Fibroblast of peridontal ligament (primary cell): ENCODE data around the gene ARFGEF3.
"Not testable (repeated sequence)": the region's sequence is repeated elsewhere in the genome, so short reads cannot be mapped to it uniquely, and the experiment has no call there.

ENCODE experiments used
- DNase-seq: peaks from one replicate; pipeline ENCODE4 v3.0.0-alpha.2; 2010; ENCODE audit errors: extremely low read depth

ARFGEF3 gene, protein sequence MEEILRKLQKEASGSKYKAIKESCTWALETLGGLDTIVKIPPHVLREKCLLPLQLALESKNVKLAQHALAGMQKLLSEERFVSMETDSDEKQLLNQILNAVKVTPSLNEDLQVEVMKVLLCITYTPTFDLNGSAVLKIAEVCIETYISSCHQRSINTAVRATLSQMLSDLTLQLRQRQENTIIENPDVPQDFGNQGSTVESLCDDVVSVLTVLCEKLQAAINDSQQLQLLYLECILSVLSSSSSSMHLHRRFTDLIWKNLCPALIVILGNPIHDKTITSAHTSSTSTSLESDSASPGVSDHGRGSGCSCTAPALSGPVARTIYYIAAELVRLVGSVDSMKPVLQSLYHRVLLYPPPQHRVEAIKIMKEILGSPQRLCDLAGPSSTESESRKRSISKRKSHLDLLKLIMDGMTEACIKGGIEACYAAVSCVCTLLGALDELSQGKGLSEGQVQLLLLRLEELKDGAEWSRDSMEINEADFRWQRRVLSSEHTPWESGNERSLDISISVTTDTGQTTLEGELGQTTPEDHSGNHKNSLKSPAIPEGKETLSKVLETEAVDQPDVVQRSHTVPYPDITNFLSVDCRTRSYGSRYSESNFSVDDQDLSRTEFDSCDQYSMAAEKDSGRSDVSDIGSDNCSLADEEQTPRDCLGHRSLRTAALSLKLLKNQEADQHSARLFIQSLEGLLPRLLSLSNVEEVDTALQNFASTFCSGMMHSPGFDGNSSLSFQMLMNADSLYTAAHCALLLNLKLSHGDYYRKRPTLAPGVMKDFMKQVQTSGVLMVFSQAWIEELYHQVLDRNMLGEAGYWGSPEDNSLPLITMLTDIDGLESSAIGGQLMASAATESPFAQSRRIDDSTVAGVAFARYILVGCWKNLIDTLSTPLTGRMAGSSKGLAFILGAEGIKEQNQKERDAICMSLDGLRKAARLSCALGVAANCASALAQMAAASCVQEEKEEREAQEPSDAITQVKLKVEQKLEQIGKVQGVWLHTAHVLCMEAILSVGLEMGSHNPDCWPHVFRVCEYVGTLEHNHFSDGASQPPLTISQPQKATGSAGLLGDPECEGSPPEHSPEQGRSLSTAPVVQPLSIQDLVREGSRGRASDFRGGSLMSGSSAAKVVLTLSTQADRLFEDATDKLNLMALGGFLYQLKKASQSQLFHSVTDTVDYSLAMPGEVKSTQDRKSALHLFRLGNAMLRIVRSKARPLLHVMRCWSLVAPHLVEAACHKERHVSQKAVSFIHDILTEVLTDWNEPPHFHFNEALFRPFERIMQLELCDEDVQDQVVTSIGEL (N-terminal part only)

DNA sequence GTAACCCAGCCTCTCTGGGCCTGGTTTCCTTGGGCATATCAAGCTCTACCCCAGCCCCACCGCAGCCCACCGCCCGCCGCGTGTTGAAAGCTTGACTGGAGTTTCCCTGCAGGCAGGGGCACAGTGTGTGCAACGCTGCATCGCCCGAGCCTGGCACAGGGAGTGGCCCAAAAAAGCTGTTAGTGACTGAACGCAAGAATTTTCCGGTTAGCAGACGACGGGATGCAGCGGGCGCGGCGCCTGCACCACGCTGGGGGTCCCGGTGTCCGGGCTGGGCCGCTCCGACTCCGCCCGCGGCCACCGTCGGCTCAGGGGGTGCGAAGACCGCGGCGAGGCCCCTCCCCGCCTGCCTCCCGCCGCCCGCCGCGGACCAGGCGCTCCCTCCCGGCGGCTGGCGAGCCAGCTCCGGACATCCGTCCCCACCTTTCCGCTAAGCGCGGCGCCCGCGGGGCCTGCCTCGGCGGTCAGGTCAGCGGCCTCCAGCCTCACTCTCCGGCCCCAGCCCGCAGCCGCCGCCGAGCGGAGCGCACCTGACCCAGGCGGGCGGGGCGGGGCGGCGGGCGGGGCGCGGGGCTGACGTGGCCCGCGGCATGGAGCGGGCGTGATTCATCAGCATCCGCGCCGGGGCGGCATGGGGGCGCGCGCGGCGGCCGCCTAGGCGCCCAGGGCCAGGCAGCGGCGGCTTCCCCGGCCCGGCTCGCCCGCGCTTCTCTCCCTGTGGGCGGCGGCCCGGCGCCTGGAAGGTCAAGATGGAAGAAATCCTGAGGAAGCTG, at the start of gene ARFGEF3:
ARFGEF3 (plus strand) TSS at position 602 of the 773 bp plus-strand sequence; CDS start at position 750, 148 bp downstream.
- DNase-seq = no peak

DNA sequence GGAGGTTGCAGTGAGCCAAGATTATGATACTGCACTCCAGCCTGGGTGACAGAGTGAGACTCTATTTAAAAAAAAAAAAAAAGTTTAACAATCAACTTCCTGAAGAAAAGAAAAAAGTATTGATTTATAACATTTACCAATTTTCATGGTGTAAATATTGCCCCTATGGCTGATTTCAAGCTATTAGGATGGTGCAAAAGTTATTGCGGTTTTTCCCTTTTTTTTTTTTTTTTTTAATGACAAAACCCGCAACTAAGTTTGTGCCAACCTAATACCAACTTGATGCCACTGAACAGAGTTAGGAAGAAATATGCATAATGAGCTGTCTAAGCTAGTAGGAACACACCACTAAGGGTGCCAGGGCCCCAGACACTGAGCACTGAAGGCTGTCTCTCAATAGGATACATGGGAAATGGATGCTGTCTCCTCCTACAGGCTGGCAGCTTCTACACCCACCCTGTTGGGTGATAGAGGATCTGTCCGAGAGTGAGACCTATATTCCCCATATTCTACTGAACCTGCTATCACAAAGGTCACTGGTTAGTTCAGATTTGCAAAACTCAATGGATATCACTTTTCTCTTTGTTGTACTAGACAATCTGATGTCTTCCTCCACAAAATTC, 48.0 kb upstream of the ARFGEF3 start:
- DNase-seq = no peak

DNA sequence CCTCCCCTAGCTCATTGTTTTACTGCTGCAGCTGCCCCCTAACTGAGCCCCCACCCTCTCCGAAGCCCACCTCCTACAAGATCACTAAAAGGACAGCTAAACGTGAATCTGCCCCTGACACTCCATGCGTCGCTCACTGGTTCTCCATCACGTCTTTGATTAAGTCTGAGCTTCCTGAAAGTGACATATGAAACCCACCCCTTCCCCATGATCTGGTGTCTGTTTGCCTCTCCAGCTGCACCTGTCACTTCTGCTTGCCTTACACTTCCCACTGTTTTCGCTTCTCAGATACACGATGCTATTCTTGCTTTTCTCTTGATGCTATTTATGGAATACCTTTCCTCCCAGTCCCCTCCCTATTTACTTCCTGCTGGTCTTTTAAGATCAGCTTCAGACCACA, 46.5 kb upstream of the ARFGEF3 start:
- DNase-seq = no peak

DNA sequence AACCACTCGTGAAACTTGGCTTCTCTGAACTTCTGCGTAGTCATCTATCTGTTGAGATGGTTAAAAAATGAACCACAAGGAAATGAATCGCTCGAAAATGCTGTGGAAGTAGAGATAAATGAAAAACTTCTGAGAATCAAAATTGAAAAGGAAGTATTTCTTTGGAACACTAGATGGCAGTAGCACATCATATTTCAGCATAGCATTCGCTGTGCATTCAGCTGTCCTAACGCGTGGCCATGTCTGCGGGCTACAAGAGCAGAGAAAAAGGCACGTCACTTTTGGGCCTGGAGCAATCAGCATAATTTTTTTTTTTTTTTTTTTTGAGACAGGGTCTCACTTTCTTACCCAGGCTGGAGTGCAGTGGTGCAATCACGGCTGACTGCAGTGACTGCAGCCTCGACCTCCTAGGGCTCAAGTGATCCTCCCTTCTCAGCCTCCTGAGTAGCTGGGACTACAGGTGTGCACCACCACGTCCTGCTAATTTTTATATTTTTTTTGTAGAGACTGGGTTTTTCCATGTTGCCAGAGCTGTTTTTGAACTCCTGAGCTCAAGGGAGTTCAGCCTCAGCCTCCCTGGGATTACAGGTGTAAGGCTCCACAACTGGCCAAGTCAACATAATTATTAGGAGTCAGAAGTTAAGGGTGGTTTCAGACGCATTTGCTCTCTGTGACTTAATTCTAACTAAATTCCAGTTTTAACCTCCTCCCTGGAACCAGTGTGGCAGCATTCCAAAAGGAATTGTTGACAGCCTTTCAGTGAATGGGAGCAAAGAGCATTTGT, 45.7 kb upstream of the ARFGEF3 start:
- peak; percentile 86 for DNase-seq

GRCh38 chr6:138116661-138116999, 45.1 kb upstream of the ARFGEF3 start:
- no peak for DNase-seq

DNA sequence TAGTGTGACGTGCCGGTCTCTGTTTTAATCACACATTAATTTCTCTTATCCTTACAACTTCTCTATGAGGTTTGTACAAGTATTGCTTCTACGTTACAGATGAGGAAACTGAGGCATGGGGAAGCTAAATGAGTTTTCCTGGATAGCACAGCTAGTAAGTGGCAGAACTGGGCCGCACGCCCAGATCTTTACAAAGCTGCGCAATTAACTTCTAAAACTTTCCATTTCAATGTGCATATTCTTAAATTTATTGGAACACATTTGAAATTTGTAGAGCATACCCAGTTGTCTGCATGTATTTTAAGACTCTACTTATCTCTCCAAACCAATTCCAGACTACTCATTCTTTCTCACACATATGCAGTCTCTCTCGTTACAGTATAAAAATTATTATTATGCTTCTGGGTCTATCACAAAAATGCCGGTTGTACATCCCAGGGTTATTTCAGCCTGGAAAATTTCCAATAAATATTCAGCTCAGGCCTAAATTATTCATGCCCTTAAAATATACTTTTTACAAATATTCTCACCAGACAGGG, 44.3 kb upstream of the ARFGEF3 start:
- DNase-seq = no peak

DNA sequence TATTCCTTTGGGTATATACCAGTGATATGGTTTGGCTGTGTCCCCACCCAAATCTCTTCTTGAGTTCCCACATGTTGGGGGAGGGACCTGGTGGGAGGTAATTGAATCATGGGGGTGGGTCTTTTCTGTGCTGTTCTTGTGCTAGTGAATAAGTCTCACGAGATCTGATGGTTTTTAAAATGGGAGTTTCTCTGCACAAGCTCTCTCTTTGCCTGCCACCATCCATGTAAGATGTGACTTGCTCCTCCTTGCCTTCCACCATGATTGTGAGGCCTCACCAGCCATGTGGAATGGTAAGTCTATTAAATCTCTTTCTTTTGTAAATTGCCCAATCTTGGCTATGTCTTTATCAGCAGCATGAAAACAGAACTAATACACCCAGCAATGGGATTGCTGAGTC, 42.5 kb upstream of the ARFGEF3 start:
- DNase-seq = not testable (repeated sequence)

GRCh38 chr6:138119976-138120375, 41.8 kb upstream of the ARFGEF3 start:
- DNase-seq = no peak

DNA sequence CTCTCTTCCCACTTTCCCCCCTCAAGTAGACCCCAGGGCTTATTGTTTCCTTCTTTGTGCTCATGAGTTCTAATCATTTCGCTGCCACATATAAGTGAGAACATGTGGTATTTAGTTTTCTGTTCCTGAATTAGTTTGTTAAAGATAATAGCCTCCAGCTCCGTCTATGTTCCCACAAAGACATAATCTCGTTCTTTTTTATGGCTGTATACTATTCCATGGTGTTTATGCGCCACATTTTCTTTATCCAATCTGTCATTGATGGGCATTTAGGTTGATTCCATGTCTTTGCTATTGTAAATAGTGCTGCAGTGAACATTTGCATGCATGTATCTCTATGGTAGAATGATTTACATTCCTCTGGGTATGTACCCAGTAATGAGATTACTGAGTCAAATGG, 37.6 kb upstream of the ARFGEF3 start:
- no peak for DNase-seq

GRCh38 chr6:138128096-138128495, 33.6 kb upstream of the ARFGEF3 start:
- DNase-seq = no peak

DNA sequence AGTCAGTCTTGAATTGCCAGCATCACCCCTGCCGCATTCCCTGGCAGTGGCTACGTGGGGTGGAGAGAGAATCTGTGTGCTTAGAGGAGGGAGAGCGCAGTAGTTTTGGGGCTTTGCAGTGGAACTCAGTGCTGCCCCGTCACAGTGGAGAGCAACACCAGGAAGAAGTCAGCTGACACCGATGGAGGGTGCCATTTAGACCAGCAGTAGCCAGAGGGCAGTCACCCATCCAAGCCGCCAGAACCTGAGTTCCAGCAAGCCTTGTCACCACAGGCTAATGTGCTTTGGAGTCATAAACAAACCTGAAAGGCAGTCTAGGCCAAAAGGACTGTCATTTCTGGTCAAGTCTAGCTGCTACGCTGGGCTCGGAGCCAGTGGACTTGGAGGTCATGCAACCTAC, 32.5 kb upstream of the ARFGEF3 start:
- no peak for DNase-seq

- DNase-seq = no peak
Measured at GRCh38 chr6:138142806-138143205, 18.9 kb upstream of the ARFGEF3 start.

- DNase-seq = no peak
Measured at GRCh38 chr6:138145402-138145801, 16.3 kb upstream of the ARFGEF3 start.

- no peak for DNase-seq
Measured at GRCh38 chr6:138146544-138146943, 15.2 kb upstream of the ARFGEF3 start.

GRCh38 chr6:138155443-138155842, 6.3 kb upstream of the ARFGEF3 start:
- no peak for DNase-seq

DNA sequence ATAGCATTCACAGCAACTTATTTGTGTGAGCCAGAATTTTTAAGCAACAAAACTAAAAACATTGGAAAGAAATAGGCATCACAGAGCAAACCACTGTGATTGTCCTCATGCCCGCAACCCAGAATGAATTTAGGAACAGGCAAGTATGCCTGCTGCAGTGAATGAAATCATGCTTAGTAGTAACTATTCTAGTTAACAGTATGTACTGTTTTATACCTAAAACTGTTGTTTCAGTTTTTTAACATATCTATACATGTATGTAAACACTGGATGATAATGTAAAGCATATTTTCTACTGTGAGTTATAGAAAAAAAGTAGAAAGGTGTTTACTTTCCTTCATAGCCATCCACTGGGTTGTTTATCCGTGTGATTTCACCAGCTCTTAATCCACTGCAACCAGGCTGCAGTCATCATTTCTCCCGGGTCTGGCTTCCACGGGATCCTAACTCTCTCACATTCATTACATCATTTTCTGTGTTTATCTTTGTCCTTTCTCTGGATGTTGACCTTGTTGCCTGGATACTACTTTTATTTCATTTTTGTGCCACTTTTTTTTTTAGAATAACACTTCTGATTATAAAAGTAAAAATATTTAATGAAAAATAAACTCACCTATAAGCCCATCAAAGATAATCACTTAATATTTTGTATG, 3.6 kb upstream of the ARFGEF3 start:
- peak; percentile 5 for DNase-seq

DNA sequence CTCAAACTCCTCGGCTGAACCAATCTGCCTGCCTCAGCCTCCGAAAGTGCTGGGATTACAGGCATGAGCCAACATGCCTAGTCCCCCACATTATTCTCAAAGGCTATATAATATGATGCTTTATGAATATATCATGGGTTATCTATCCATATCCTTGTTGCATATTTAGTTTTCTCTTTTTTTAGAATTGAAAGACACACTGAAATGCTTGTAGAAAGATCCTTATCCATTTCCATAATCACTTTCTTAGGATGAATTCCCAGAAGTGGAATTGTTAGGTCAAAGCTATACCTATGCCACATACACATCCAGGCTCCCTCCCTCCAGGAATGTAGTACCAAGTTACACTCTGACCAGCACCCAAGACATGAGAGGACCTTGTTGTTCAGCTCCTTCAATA, 2.5 kb upstream of the ARFGEF3 start:
- no peak for DNase-seq

GRCh38 chr6:138160329-138161087, 1.2 kb upstream of the ARFGEF3 start:
- DNase-seq = no peak

DNA sequence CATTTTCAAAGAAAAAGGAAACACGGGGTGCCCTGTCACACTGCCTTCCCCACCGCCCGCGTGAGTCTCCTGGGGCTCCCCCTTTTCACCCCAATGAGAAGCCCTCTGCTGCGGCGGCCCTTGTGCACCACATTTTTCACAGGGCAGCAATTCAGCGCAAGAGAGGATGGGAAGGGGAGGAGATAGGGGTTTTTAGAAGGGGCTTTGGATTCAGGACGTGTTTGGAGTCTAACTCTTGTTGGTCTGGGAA, 726 bp upstream of the ARFGEF3 start:
- no peak for DNase-seq
